Right hindlimb (tissue), 1 donor: ENCODE measurements around the gene POU3F2.

ENCODE experiments used
- DNase-seq: peaks from one replicate; pipeline ENCODE4 v3.0.0-alpha.2; 2018

The POU3F2 gene

DNA sequence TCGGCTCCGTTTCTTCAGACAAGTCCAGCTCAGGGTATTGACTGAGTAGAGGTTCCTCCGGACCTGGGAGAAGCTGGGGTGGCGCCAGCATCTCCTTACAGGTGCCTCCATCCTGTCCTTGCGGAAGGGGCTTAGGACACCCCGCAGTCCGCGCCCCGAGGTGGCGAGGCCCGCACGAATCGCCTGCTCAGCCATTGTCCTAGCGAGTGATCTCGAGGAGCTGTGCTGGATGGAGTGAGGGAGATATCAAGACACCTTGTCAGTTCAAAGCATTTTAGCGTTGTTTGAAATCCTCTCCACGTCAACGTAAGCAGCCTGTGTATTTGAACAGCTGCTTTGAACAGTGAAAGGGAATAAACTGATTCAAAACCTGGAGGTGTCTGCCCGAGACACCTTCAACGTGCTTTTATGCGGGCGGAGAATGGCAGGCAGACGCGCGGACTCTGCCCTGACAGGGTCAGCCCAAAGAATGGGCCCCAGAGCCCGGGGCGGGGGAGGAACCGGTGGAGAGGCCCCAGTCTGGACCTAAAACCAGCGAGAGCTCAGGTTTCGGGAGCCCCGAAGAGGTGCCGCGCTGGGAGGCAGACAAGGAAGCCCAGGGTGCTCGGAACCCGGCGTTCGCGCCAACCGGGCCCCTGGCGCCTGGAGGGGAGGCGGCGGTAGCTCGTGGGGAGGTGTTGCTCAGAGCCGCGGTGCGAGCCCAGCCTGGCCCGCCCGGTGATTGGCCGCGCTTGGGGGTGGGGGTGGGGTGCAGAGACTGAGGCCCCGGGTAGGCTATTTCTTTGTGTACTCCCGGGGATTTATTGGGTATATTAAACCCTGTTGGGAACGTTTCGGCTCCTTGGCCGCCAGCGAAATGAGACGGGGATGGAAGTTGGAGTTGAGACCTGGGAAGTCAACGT lies 3.1 kb upstream of the POU3F2 start:
- no peak for DNase-seq

DNA sequence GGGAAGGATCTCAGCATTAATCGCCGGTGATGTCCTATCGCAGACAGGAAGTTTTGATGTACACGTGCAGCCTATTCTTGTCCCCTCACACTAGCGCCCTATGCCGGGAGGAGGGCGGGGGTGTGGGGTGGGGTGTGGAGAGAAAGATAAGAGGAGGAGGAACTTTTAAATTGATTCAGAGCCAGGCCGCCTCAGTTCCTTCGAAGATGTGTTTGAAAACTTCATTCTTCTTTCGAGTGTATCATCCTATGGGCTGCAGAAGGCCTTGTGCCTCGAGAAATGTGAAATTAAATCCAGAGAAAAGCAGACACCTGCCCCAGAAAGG lies 2.5 kb upstream of the POU3F2 start:
- no peak for DNase-seq

DNA sequence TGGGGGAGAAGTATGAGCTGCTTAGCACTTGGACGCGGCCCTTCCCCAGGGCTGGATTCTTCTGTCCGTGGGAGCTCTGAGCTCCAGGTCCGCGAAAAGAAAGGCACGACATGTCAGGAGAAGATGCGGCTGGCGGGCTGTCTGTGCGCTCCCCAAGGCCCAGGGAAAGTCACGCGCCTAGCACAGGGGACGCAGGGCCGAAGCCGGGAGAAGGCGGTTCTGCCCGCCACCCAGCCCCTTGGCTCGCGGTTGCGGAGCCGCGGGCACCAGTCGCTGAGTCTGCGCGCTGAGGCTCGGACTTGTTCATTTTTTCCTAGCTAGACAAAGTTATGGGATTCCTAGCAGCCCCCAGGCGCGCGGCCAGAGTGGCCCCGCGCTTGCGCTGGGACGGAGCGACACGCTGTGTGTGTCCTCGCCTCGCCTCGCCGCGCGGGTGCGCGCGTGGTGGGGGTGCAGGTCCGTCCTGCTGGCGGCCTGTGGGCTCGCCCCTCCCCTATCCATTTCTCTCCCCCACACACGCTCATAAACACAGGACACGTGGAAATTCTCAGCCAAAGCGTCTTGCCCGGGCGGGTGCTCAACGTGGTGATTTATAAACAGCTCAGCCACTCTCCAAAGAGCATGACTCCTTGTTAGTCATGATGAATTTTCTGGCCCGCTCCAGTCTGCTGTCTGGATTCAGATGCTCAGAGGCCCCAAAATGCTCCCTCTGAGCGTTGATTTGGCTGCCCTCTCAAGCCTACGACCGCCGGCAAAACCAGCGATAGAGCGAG lies 1.9 kb upstream of the POU3F2 start:
- no peak for DNase-seq

DNA sequence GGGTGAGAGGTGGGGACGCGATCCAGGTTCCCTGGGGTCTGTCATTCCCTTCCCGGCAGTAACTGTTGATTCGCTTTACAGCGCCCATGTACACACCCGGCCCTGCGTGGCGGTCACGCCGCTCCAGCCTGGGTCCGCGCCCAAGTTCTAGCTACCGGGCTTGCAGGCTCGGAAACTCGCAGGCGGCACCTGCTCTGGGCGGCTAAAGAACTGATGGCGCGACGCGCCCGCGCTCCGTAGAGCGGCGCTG lies 1.4 kb upstream of the POU3F2 start:
- no peak for DNase-seq

DNA sequence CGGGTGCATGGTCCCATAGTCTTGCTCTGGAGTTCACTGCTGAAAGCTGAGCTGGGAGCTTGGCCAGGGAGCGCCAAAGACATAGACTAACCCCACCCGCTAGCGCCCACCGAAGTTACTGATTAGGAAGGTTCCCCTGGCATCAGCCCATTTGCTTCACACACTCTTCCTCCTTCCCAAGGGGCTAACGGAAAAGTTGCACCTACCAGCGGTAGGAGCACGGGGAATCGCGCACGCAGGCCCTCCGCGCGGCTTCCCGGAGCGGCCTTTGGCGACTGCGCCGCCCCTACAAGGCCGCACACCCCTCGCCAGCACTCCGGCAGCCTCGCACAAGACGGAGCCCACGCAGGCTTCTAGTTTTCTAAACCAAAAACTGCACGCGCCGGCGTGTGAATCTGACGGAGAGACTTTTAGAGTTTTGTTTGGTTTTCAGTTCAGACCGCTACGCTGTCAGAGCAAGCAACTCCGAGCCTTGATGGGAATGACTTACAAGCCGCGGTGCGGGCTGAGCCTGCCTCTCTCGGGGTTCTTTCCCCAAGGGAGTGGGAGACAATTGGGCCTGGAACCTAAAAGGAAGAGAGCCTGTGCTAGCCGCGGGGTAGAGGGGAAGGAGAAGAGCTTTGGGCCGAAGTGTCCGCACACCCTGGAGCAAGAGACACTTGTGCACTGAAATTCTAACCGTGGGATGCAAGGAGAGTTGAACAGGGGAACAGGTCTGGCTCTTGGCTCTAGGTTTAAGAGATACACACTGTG lies 891 bp upstream of the POU3F2 start:
- DNase-seq = no peak

DNA sequence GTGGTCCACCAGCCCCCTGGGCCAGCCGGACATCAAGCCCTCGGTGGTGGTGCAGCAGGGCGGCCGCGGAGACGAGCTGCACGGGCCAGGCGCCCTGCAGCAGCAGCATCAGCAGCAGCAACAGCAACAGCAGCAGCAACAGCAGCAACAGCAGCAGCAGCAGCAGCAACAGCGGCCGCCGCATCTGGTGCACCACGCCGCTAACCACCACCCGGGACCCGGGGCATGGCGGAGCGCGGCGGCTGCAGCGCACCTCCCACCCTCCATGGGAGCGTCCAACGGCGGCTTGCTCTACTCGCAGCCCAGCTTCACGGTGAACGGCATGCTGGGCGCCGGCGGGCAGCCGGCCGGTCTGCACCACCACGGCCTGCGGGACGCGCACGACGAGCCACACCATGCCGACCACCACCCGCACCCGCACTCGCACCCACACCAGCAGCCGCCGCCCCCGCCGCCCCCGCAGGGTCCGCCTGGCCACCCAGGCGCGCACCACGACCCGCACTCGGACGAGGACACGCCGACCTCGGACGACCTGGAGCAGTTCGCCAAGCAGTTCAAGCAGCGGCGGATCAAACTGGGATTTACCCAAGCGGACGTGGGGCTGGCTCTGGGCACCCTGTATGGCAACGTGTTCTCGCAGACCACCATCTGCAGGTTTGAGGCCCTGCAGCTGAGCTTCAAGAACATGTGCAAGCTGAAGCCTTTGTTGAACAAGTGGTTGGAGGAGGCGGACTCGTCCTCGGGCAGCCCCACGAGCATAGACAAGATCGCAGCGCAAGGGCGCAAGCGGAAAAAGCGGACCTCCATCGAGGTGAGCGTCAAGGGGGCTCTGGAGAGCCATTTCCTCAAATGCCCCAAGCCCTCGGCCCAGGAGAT lies 1.0 kb downstream of the POU3F2 start:
- no peak for DNase-seq

DNA sequence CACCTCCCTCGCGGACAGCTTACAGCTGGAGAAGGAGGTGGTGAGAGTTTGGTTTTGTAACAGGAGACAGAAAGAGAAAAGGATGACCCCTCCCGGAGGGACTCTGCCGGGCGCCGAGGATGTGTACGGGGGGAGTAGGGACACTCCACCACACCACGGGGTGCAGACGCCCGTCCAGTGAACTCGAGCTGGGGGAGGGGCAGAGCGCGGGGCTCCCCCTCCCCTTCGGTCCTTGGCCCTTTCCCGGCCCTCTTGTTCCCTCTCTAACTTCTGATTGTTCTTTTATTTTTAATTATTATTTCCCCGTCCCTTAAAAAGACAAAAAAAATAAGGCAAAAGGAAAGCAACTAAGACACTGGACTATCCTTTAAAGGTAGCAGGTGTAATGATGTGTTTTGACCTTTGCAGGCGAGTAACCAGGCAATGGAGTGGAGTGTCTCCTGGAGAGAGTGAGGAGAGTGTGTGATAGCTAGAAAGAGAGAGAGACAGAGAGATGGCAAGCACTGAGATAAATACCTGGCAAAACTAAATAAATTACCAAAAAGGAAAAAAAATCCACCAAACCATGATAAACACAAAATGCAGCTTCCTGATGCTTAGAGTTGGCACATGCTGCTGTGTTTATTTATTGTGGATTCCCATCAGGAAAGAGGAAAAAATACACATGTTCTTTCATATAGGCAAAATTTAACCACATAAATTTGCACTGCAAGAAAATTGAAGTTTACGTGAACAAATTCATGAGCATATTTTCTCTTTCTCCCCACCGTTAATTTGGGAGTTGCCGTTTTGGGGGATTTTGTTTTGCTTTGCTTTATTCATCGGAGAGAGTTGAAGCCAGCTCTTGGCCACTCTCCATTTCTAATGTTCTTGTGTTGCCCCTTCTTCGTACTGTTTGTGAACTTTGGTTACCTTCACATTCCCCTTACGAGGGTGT lies 1.9 kb downstream of the POU3F2 start:
- no peak for DNase-seq

DNA sequence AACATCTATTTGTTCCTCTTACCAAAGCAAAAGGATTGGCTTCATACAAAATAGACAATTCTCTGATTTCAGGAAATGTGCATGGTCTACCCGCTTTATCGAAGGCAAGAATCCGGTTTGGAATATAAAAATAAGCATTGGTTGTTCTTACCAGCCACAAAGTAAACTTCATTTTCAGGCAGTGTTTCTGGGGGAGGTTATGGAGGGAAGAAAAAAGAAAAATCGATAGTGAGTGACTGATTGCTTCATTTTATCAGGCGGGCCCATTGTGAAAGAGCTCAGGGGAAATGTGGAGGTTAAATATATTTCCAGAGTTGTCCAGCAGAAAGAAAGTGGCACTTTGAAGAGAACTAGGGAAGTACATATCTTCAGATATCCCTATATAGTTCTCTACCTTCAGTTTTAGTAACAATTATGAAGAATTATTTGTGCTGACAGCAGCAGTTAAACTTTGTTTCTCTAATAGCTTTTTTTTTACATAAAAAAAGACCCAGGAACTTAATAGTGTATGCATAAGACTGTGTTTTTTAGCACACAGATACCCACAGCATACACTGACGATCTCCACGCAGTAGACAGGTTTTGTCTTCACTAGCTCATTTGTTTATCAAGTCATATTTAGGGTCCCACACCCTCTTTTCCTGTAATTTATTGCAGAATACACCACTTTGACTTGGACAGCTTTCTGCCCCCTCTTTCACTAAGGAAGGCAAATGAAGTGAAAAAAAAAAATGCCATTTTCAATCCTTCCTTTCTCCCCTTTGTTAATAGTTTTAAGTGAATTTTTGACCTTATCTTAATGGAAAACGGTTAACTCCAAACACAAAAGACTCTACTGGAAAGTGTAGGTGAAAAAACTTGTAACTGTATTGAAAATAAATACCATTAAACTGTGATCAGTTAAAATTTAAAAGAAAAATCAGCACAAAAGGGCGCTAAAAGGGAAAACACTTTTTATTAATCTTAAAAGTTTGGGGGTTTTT lies 2.9 kb downstream of the POU3F2 start:
- no peak for DNase-seq

DNA sequence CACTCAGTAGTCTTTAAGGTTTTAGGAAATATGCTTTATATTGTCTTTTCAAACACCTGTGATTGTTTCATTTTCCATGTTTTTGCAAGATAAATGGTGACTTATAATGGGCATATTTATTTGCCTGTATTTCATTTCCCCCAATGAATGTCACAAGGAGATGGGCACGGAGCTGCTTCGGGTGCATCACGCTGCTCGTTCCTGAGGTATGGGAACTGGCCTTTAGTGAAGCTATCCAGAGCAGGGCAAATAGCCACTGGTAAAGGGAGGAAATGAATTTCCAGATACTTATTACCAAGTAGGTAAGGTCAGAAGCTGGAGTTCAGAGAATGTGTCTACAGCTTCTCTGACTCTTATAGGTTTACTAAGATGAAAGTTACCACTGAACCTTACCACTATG lies 3.7 kb downstream of the POU3F2 start:
- DNase-seq = no peak

DNA sequence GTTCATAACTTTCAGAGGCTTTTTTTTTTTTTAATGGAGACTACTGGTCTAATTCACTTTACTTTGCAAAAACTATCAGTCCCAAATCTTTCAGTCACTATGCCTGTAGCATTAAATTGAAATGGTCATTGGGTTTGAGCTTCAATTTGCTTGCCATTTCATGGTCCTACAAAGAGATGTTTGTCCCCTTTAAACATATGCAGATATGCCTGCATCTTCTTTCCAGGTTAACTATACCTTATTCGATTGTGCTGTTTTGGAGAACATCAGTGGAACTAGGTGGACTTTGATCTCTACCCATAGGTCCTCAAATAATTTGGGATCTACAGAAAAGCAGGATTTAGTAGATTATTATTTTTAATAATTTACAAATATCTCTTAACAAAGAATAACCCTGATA lies 4.6 kb downstream of the POU3F2 start:
- DNase-seq = no peak

DNA sequence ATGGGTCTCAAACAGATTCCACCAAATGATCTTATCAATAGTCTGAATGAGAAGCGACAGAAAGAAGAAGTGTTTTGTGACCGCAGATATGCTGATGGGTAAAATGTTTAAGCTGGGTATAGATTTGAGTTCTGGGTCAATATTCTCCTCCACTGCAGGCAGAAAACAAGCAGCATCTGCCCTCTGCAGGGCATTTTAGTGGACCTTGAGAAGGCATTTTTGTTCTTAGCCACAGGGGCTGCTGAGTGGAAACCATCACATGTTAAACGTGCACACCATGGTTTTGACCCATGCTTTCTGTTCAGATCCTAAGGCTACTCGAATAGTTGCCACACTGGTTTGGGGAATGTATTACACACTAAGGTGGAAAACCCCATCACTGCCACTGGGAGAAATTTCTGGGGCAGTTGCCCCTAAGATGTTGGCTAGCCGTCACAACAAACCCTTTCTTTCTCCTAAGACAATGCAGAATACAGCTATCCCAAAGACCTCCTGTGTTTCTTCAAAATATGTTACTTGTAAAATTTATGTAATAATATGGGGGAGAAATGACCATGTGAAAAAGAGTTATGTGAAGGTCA lies 5.5 kb downstream of the POU3F2 start:
- no peak for DNase-seq

DNA sequence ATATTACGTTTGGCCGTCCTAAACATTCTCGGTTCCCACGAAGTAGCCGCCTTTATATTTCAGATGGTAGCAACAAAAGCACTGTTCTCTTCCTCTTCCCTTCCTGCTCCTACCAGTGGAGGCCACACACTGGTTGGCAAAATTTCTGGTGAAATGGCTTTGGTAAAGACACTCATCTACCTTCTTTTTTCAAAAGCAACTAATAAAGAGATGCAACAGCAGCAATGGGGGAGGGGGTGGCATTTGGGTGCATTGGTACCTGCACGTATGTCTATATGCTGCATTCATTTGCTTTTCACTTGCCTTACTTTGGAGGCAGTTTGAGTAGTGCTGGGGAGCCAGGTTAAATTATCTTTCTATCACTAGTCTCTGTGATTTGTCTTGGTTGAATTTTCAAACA lies 6.0 kb downstream of the POU3F2 start:
- no peak for DNase-seq

DNA sequence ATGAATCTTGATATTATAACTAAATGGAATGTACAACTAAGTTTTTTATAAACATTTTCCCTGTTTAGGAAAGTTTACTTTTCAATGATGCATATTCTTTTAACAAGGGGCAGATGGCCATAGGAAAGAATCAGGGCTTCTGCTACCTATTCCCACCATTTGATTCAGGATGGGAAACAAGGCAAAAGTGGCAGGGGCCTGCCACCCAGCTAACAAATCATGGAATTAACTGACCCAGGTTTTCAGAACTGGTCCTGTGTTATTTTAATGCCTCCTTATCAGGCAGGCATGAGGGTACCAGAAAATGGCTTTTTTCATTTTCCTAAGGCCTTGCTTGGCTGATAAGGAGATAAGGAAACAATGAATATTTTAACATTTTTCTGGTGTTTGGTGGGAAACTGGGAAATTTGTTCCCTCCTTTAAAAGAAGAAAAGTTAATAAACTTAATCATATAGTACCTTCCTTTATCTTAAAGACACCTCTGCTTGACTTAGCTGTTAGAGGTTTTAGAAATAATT lies 6.7 kb downstream of the POU3F2 start:
- no peak for DNase-seq

DNA sequence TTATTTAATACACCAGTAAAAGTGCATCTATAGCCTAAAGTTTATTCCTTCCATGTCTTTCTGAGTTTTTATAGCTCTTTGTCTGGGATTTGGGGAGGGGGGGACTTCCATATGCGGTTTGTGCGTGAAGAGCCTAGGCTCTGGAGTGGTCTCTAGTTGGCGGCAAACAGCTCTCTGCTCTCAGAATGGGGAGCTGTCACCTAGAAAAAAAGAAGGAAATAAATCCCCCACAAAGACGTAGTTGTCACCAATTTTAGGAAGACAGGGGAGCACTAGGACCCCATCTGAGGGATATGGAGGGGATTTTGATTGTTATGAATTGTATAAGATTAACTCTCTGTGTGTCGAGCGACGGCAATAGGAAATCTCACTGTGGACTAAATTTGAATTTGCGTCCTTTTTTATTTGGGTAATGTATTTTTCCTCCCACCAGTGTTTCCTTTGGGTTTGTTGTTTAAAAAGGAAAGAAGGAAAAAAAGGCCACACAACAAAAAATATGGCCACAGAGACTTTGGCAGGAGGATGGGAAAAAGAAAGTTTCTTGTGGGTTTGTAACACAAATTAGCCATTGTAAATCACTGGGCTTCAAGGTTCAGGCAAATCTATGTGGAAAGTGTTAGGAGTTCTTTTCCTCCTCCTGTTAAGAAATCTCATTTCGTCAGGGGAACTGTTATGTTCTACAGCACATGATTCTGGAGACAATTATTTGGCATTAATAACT lies 7.4 kb downstream of the POU3F2 start:
- DNase-seq = no peak

DNA sequence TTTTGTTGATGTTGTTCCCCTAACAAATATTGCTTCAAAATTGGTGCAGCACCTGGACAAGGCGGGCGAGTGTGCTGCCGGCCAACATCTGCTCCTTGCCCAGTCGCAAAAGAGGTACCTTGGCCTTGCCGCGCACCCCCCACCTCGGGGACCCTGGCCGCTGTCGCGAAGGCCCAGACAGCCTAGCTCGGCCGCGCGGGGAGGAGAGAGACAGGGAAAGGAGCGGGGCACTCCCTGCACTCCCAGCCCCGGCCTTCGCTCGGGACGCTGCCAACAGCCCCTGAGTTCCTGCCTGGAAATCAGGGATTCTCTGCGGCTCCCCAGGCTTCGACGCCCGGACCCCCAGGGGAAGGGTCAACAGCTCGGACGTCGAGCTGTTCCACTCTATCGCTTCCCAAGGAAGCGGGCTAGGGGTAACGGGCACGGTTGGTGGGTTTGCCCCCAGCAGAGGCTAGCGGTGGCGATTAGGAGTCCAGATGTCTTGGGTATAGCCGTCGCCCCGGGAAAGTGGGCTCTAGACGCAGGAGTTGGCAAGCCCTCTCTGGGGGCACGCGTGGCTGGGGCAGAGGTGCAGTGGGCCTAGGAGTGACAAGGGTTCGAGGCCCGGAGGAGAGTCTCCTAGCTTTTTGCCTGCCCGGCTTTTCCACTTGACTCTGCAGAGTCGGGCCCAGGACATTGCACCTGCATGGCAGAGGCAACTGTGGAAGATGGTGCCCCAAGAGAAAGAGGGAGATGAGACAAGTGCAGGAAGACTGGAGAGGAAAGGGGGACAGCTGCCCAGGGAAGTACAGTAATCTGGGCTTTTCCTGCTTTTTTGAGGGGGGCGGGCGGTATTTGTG lies 8.2 kb downstream of the POU3F2 start:
- no peak for DNase-seq

DNA sequence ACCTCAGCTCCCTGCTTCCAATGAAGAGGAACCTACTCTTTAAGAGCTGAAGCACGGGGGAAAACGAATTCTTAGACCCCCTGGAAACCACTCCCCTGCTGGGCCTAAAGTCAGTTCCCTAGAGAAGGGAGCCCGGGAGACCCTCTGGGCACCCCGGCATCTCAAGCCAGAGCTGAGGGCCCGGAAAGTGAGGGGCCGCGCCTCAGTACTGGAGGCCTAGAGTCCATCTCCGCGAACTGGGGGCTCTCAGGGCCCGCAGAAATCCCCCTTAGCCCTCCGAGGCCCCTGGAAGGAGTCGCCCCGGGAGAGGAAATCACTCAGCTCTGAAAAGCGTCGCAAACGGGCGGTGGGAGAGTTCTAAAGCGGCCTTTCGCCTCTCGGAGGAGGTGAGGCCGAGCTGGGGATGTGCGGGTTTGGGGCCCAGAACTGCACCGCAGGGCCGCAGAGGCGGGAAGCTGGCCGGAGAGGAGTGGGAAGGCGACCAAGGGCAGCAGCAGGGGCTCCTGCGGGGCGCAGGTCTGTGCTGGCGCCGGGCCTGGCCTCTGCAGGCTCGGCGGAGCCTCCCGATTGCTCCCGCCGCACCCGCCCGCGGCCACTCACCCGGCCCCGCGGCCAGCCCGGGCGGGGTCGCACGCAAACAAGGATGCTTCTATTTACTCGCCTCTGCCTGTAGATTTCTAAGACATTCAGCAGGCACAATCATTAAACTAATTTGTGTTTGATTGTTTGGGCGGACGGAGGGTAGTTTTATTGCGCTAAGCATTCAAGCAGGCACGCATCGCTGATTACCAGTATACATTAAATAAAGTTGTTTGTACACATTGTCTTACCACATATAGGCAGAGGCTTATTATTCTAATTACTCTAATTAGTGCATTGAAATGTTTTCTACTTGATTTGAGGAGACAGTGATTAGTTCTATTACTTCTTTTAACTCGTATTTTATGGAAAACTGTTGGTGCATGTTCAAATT lies 9.2 kb downstream of the POU3F2 start:
- no peak for DNase-seq
